ENCODE data around the gene PACRG.

The PACRG gene

DNA sequence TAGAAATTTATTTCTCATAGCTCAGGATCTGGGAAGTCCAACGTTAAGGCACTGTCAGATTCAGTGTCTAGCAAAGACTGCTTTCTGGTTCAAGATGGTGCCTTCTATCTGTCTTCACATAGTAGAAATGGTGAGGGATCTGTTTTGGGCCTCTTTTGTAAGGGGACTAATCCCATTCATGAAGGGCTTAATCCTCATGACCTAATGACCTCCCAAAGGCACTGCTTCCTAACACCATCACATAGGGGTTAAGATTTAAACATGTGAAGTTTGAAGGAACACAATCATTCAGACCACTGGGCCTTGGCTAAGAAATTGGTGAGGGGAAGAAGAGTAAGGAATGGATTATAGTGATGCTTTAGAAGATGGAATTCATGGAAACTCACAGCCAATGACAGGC lies 237.6 kb downstream of the PACRG start:
- Histone ChIP-seq H3K4me3 (ENCODE audit: low read depth in 1 of 2, low read length in 1 of 2) (no peak overlapping the region), H3K4me1 (ENCODE audit: control insufficient read depth in 1 of 2, insufficient read depth in 1 of 2, low read depth in 1 of 2, low read length in 1 of 2) (no peaks in the 10 kb centered on the region), H3K36me3 (no peaks in the 10 kb centered on the region), H3K27ac (no peak overlapping the region), H3K9me3 (no peaks in the 10 kb centered on the region), H3K27me3 (no peaks in the 10 kb centered on the region)
- TF ChIP-seq, protein P1, sequence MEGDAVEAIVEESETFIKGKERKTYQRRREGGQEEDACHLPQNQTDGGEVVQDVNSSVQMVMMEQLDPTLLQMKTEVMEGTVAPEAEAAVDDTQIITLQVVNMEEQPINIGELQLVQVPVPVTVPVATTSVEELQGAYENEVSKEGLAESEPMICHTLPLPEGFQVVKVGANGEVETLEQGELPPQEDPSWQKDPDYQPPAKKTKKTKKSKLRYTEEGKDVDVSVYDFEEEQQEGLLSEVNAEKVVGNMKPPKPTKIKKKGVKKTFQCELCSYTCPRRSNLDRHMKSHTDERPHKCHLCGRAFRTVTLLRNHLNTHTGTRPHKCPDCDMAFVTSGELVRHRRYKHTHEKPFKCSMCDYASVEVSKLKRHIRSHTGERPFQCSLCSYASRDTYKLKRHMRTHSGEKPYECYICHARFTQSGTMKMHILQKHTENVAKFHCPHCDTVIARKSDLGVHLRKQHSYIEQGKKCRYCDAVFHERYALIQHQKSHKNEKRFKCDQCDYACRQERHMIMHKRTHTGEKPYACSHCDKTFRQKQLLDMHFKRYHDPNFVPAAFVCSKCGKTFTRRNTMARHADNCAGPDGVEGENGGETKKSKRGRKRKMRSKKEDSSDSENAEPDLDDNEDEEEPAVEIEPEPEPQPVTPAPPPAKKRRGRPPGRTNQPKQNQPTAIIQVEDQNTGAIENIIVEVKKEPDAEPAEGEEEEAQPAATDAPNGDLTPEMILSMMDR (IDR thresholded peaks at IDR 0.05) = no peak

DNA sequence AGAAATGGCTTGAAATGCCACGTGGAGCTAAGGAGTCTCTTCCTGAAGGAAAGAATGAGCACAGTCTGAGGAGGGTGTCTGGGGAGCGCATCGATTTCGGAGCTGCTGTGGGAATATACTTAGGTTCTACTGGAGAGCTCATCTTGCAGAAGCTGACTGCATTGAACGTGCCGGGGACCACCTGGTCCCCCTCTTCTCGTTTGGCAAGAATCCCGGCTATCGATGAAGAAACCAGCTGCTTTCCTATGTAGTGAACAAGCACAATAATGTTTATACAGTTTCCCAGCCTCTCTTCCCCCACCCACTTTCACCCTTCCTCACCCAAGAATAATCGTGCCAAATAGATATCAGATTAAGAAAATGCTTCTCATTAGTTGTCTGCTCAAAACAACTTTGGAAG lies 242.5 kb downstream of the PACRG start:
- Histone ChIP-seq H3K4me1 (ENCODE audit: control insufficient read depth in 1 of 2, insufficient read depth in 1 of 2, low read depth in 1 of 2, low read length in 1 of 2) (no peaks in the 10 kb centered on the region), H3K27me3 (no peaks in the 10 kb centered on the region), H3K27ac (no peak overlapping the region), H3K4me3 (ENCODE audit: low read depth in 1 of 2, low read length in 1 of 2) (no peak overlapping the region), H3K36me3 (no peaks in the 10 kb centered on the region), H3K9me3 (no peaks in the 10 kb centered on the region)
- TF ChIP-seq, protein P1 (IDR thresholded peaks at IDR 0.05) = no peak

DNA sequence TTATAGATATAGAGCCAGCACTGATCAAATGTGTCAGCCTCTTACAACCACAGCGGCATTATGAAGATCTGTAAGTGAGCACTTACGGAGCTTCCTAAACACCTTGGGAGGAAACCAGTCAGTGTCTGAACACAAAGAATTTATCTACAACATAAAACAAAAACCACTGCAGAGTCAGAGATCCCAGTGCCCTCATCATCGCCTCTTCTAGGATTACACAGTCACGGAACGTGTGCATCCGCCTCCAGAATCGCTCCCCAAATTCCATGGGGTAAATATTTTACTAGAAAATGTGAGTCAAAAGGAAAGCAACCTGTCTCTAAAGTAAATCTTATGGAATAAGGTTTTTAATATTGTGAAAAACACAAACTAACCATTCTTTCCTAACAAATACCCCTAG lies 243.6 kb downstream of the PACRG start:
- H3K9me3 ChIP-seq = no peaks in the 10 kb centered on the region
- no peaks in the 10 kb centered on the region for H3K36me3 ChIP-seq
- TF ChIP-seq, protein P1 (IDR thresholded peaks at IDR 0.05) = no peak
- no peak overlapping the region for H3K27ac ChIP-seq
- no peak overlapping the region for H3K4me3 ChIP-seq (ENCODE audit: low read depth in 1 of 2, low read length in 1 of 2)
- no peaks in the 10 kb centered on the region for H3K4me1 ChIP-seq (ENCODE audit: control insufficient read depth in 1 of 2, insufficient read depth in 1 of 2, low read depth in 1 of 2, low read length in 1 of 2)
- no peaks in the 10 kb centered on the region for H3K27me3 ChIP-seq

DNA sequence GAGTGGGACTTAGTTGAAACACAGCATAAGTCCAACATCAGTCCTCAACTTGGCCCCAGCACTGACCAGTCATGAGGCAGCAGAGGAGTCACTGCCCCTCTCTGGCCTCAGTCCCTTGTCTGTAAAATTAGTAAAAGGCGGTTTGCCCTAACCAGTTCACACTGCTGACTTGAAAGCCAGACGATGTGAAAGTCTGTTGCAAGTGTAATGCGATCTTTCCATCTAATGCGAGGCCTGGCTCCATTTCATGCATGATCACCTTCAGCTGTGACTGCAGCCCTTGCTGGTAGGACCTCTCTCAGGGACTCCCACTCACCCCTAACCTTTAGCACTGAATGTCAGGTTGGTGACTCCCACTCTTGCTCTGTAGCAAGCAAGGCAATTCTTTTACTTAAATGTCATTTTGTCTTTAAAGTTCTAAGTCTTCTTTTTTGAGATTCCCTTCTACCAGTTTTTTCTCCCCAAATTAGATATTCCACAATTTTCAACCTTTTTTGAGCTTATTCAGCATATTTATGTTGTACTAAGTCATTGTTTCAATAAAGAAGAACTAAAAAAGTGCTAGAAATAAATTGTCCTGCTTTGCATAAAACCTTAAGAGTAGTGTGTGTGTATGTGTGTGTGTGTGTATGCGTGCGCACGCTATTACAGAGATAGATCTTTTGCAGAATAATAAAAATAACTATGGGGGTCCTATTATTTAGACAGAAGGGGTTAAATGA lies 245.5 kb downstream of the PACRG start:
- TF ChIP-seq, protein P1 (IDR thresholded peaks at IDR 0.05) = no peak
- H3K36me3 ChIP-seq = no peaks in the 10 kb centered on the region

DNA sequence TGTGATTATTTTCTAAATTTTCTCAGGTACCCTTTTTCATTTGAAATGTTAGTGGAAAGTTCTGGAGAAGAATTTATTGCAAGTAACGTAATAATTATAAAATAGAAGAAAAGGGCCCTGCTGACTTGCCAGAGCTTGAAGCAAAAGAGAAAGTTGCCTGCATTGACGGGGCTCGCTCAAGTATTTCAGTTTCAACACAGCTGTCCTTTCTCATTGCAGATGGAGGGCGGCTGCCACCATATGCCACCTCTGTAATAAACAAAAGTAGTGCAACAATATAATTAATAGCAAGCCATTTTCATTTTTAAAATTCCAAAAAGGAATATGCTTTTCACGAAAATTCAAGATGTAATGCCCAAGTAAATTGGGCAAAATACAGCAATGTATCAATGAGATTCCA lies 246.2 kb downstream of the PACRG start:
- H3K4me3 ChIP-seq (ENCODE audit: low read depth in 1 of 2, low read length in 1 of 2) = no peak overlapping the region
- no peaks in the 10 kb centered on the region for H3K9me3 ChIP-seq
- H3K27me3 ChIP-seq = no peaks in the 10 kb centered on the region
- no peaks in the 10 kb centered on the region for H3K36me3 ChIP-seq
- no peak overlapping the region for H3K27ac ChIP-seq
- TF ChIP-seq, protein P1 (IDR thresholded peaks at IDR 0.05) = no peak
- no peaks in the 10 kb centered on the region for H3K4me1 ChIP-seq (ENCODE audit: control insufficient read depth in 1 of 2, insufficient read depth in 1 of 2, low read depth in 1 of 2, low read length in 1 of 2)

More for the DNA sequence above, 245.5 kb downstream of the PACRG start:
- Histone ChIP-seq H3K9me3 (no peaks in the 10 kb centered on the region), H3K27ac (no peak overlapping the region), H3K27me3 (no peaks in the 10 kb centered on the region), H3K4me3 (ENCODE audit: low read depth in 1 of 2, low read length in 1 of 2) (no peak overlapping the region), H3K4me1 (ENCODE audit: control insufficient read depth in 1 of 2, insufficient read depth in 1 of 2, low read depth in 1 of 2, low read length in 1 of 2) (no peaks in the 10 kb centered on the region)

Measured in neutrophil (primary cell).